GM18519 (cell line): ENCODE data around the gene EPG5.
A peak's percentile ranks its signal among the peaks of the same experiment; 100 is the strongest.
"Not testable (repeated sequence)": the region's sequence is repeated elsewhere in the genome, so short reads cannot be mapped to it uniquely, and the experiment has no call there.

ENCODE experiments used
- ATAC-seq: cut with Tn5 transposase; IDR thresholded peaks from one replicate; pipeline ENCODE4 v1.9.1; 2021; ENCODE audit warnings: mild to moderate bottlenecking, moderate library complexity; ENCODE audit not compliant: unreplicated experiment, low FRiP score

Gene EPG5

GRCh38 chr18:45981821-45982220 is 14.7 kb upstream of the EPG5 start:
- ATAC-seq, result no peak

- no peak for ATAC-seq
Measured at GRCh38 chr18:45980229-45980628, 13.1 kb upstream of the EPG5 start.

- ATAC-seq, result no peak
Measured at GRCh38 chr18:45978084-45978483, 11.0 kb upstream of the EPG5 start.

GRCh38 chr18:45976974-45977373 is 9.8 kb upstream of the EPG5 start:
- ATAC-seq, result no peak

GRCh38 chr18:45976566-45976965 is 9.4 kb upstream of the EPG5 start:
- ATAC-seq, result no peak

- ATAC-seq, result peak; percentile 41
Measured at GRCh38 chr18:45974088-45974536, 7.0 kb upstream of the EPG5 start.

- ATAC-seq, result not testable (repeated sequence)
Measured at GRCh38 chr18:45964913-45965312, 2.2 kb downstream of the EPG5 start.

GRCh38 chr18:45962866-45963265 is 4.3 kb downstream of the EPG5 start:
- ATAC-seq, result no peak

GRCh38 chr18:45962461-45962860 is 4.7 kb downstream of the EPG5 start:
- no peak for ATAC-seq

GRCh38 chr18:45959484-45959883 is 7.6 kb downstream of the EPG5 start:
- not testable (repeated sequence) for ATAC-seq

GRCh38 chr18:45958730-45959129 is 8.4 kb downstream of the EPG5 start:
- ATAC-seq, result no peak

- no peak for ATAC-seq
Measured at GRCh38 chr18:45958027-45958426, 9.1 kb downstream of the EPG5 start.

GRCh38 chr18:45957100-45957499 is 10.0 kb downstream of the EPG5 start:
- ATAC-seq, result no peak

- ATAC-seq, result no peak
Measured at GRCh38 chr18:45954070-45954934, 12.8 kb downstream of the EPG5 start.

- ATAC-seq, result no peak
Measured at GRCh38 chr18:45951016-45951714, 16.0 kb downstream of the EPG5 start.

- ATAC-seq, result no peak
Measured at GRCh38 chr18:45945669-45946068, 21.5 kb downstream of the EPG5 start.

- ATAC-seq, result no peak
Measured at GRCh38 chr18:45940724-45941123, 26.4 kb downstream of the EPG5 start.

- ATAC-seq, result no peak
Measured at GRCh38 chr18:45939236-45939635, 27.9 kb downstream of the EPG5 start.

GRCh38 chr18:45938488-45938935 is 28.6 kb downstream of the EPG5 start:
- ATAC-seq, result no peak

GRCh38 chr18:45935591-45936335 is 31.4 kb downstream of the EPG5 start:
- no peak for ATAC-seq

GRCh38 chr18:45932708-45933107 is 34.4 kb downstream of the EPG5 start:
- no peak for ATAC-seq
